Measurements from ENCODE around the gene PAX5.

The PAX5 gene

DNA sequence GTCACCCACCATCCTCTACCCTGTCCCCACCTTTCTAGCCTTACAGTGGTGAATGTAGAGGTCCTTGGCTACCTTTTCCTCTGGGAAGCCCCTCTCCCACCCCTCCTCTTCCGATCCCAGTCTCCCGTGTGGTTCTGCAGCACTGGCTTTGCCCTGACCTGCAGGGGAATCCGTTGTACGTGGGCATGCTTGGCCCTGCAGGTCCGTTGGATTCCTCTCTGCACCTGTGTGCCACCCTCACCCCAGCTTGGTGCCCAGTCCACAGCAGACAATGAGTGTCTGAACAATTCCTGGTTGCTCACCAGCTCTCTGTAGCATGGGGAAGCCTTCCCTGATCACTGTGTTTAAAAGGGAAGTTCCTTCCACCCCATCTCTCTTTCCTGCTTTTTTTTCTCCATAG lies 185.1 kb downstream of the PAX5 start:
- no peak for DNase-seq

GRCh38 chr9:36847781-36848673 lies 186.0 kb downstream of the PAX5 start:
- DNase-seq, result no peak

- DNase-seq, result no peak
Measured at GRCh38 chr9:36846621-36847020, 187.4 kb downstream of the PAX5 start.

GRCh38 chr9:36845844-36846243 lies 188.2 kb downstream of the PAX5 start:
- DNase-seq, result no peak

DNA sequence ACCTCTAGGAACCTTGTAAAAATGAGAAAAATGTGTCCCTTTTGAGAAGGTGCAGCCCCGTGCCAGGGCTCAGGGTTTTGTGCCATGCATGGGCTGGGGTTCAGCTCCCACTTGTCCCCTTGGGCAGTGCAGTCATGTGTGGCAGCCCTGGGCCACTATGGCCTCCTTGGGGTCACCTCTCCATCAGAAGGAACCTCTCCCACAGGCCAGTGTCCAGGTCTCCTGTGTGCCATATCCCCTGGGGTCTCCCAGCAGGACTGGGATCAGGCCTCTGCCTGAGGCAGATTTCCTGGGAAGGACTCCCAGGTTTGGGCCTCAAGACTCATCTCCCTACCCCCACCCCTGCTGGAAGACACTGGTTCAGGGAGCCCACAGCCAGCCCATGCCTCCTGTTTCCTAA lies 189.1 kb downstream of the PAX5 start:
- DNase-seq, result no peak

- no peak for DNase-seq
Measured at GRCh38 chr9:36843964-36844363, 190.1 kb downstream of the PAX5 start.

DNA sequence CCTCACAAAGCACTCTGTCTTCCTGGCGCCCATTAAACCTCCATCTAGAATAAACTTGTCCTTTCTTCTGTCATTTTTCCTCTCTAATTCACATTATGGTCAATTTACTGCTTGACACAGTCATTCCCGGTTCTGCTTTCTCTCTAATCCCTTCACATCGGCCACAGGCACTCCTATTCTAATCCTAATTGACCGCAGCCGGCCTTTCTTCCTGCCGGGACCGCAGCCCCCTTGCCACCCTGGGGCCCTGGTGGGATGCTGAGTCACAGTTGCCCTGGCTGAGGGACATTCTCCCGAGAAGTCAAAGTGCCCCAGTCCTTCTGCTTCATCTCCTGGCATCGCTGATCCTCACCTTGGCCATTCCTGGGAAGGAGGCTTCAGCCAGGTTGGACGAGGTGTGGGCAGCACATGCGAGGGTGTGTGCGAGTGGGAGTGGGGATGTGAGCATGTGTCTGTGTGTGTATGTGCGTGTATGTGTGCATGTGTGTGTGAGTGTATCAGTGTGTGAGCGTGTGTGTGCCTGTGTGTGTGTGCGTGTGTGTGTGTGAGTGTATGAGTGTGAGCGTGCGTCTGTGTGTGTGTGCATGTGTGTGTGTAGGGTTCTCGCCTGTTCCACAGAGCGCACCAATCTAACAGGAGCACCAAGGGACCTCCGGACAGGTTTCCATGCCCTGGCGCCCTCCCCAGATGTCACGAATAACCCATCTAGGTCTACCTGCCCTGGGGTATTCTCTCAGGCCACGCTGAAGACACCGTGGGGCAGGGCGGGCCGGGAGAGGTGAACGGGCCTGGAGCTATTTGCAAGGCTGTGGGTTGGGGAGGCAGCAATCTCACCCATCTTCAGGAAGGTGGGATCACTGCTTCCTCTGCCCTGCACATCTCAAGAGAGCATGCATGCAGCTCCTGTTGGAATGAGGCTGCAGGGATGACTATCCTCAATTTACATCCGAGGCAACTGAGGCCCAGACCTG lies 191.2 kb downstream of the PAX5 start:
- DNase-seq, result no peak

DNA sequence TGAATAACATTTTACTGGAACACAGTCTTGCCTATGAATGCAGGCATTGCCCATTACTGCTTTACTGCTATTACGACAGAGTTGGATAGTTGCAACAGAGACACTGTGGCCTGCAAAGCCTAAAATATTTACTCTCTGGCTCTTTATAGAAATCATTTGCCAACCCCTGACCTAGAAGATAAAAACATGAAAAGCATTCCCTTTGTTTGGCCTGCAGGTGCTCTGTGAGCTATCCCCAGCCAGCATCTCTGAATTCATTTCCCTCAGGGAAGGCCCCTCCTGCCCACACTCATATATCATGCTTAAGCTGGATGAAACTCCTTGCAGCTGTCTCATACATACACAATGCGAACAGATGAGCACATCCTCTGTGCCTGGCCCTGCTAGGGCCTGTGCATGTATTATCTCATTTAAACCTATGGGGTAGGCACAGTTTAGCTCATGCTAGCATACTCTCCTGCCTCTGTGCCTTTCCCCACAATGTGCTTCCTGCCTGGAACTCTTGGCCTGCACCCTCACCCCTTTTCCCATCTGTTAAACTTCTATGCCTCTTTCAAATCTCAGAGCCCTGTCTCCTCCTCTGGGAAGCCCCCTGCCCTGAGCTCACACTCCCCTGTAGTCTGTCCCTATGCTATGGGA lies 193.1 kb downstream of the PAX5 start:
- DNase-seq, result peak; percentile 42

GRCh38 chr9:36839131-36839885 lies 194.8 kb downstream of the PAX5 start:
- no peak for DNase-seq

- no peak for DNase-seq
Measured at GRCh38 chr9:36837431-36838405, 196.3 kb downstream of the PAX5 start.

DNA sequence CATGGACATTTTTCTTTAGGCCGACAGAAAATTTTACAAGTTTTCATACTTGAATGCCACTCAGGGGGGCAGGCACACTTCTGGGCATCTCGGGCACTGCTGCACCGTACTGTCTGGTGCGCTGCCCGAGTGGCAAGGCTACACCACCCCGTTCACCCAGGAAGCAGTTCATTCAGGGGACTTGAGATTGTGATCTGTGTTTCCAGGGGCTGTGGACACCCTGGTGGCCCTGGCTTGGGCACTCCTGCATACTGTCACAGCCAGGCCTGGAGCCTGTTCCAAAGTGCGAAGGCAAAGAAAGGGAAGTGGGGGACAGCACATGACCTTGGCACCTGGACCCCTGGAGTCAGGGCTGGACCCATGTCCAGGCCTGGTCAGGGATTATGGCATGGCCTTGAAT lies 197.6 kb downstream of the PAX5 start:
- no peak for DNase-seq

- no peak for DNase-seq
Measured at GRCh38 chr9:36835271-36835996, 198.6 kb downstream of the PAX5 start.

DNA sequence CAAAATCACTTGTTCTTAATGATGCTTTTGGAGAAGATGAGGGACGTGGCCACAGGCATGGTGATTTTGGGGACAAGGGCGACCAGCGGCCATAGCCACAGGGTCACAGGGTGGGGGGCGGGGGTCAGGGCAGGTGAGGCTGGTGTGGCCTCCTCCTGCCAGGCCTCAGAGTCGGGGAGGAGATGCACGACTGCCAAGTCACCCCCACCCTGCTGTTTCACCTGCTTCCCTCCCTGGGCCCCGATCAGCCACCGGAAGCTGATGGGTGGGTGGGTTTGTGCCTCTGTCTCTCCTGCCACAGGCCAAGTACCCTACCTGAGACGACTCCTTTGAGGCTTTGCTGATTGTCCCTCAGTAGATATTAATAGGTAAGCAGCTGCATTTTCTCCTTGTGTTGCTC lies 199.3 kb downstream of the PAX5 start:
- DNase-seq, result no peak

DNA sequence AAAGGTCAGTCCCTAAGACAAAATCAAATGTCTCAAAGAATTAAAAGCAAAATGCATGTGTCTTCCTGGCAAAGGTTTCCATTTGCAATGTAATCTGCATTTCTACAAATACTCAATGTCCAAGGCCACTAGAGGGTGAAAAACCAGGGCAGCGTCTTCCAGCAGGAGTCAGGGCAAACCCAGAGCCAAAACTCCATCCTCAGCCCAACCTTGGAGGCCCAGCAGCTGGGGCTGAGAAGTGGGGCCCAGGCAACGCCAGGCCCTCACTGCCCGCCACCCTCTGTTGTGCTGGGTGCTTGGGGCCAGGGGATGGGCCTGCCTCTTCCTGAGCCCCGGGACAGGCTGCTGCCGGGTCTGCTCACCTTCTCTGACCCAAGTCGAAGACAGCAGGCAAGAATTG lies 200.1 kb downstream of the PAX5 start:
- DNase-seq, result no peak

DNA sequence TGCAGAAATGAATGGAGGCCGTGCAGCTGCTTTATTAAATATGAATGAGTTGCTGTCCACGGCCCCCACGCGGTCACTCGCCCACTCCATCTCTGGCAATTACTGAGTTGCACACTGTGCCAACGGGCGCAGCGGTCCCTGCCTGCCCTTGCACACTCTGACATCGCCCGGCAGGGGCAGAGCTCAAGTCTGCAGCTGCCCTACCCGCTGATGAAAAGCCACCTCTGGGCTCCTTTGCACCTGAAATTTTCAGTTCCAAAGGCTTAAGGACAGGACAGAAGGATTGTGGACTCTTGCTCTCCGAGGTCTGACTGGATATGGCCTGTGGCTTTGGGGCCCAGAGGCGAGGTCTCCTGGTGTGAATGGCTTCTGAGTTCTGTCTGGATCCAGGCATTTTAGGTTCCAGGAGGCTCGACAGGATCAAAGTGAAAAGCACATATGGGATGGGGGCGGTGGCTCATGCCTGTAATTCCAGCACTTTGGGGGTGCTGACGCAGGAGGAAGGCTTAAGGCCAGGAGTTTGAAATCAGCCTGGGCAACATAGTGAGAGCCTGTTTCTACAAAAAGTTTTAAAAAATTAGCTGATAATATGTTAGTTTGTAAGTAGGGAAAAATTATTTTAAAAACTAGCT lies 201.8 kb downstream of the PAX5 start:
- no peak for DNase-seq

GRCh38 chr9:36831381-36832161 lies 202.5 kb downstream of the PAX5 start:
- DNase-seq, result no peak

DNA sequence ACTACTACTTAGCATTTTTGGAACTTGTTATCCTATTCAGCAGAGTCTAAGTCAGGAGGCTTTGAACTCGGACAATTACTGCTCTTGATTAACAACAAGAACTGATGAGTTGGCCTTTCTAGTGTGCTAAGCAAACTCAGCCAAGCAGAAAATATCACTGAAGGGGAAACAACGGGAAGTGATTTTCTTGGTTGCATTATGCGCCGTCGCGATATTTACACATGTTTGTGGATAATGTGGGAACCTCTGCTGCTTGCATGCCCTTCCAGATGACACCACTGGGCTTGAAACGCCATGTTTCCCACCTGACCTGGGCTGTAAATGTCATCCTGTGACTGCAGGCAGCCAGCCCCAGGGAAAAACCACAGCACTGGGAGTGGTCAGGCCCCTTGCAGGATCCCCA lies 205.5 kb downstream of the PAX5 start:
- DNase-seq, result no peak

GRCh38 chr9:36827593-36827992 lies 206.5 kb downstream of the PAX5 start:
- no peak for DNase-seq

GRCh38 chr9:36826581-36826980 lies 207.5 kb downstream of the PAX5 start:
- no peak for DNase-seq
